NCI-H1105 treated with DMSO at 0.1 percent for 48 hours (cell line): ENCODE measurements around the gene PGAP2.
"Not testable (repeated sequence)": the region's sequence is repeated elsewhere in the genome, so short reads cannot be mapped to it uniquely, and the experiment has no call there.

Experiments
- DNase-seq: peaks from one replicate; lab custom pipeline; 2025; lab: John Stamatoyannopoulos, UW

PGAP2 gene

GRCh38 chr11:3803726-3804495 is 4.4 kb upstream of the PGAP2 start:
- no peak for DNase-seq

- peak; percentile 61 for DNase-seq
These were observed 682 bp downstream of the PGAP2 start for GRCh38 chr11:3808861-3809623.

- no peak for DNase-seq
These were observed 1.2 kb downstream of the PGAP2 start for GRCh38 chr11:3809624-3809928.

- no peak for DNase-seq
These were observed 2.1 kb downstream of the PGAP2 start for GRCh38 chr11:3810446-3810845.

- no peak for DNase-seq
These were observed 2.6 kb downstream of the PGAP2 start for GRCh38 chr11:3810951-3811350.

GRCh38 chr11:3814832-3815231 is 6.5 kb downstream of the PGAP2 start:
- not testable (repeated sequence) for DNase-seq

GRCh38 chr11:3815845-3816244 is 7.5 kb downstream of the PGAP2 start:
- no peak for DNase-seq

- DNase-seq = no peak
These were observed 8.3 kb downstream of the PGAP2 start for GRCh38 chr11:3816673-3817072.

GRCh38 chr11:3817181-3817800 is 8.9 kb downstream of the PGAP2 start:
- no peak for DNase-seq

GRCh38 chr11:3820971-3821370 is 12.6 kb downstream of the PGAP2 start:
- no peak for DNase-seq

GRCh38 chr11:3822312-3822711 is 14.0 kb downstream of the PGAP2 start:
- no peak for DNase-seq

- DNase-seq = no peak
These were observed 14.9 kb downstream of the PGAP2 start for GRCh38 chr11:3823303-3823702.

GRCh38 chr11:3823762-3824506 is 15.6 kb downstream of the PGAP2 start:
- no peak for DNase-seq

- DNase-seq = no peak
These were observed 16.5 kb downstream of the PGAP2 start for GRCh38 chr11:3824714-3825472.

- DNase-seq = no peak
These were observed 17.3 kb downstream of the PGAP2 start for GRCh38 chr11:3825473-3826154.

- DNase-seq = no peak
These were observed 18.4 kb downstream of the PGAP2 start for GRCh38 chr11:3826721-3827120.

GRCh38 chr11:3827434-3828186 is 19.2 kb downstream of the PGAP2 start:
- no peak for DNase-seq

- DNase-seq = no peak
These were observed 21.7 kb downstream of the PGAP2 start for GRCh38 chr11:3830088-3830487.

- no peak for DNase-seq
These were observed 22.4 kb downstream of the PGAP2 start for GRCh38 chr11:3830730-3831129.
